GM23338 (cell line): Measurements from ENCODE around the gene MEGF11. TPM values are rescaled to one million over a fixed set of nuclear protein-coding genes. Genes with fewer than 3 reads are reported as not detected.

Experiments
- ATAC-seq: fragments of 200-7000 bp; cut with Tn5 transposase; 3 replicates; pipeline ENCODE4 v1.9.1; 2020
- DNase-seq: peaks from one replicate; pipeline ENCODE4 v3.0.0-alpha.2; 2015; ENCODE audit warnings: low spot score
- H2AFZ ChIP-seq: fragments of 200-600 bp; sonication (generic); 2 replicates; pipeline ENCODE4 v1.8.0; 2016; ENCODE audit warnings: antibody characterized with exemption, mild to moderate bottlenecking, moderate library complexity
- H3F3A ChIP-seq: fragments of 200-600 bp; sonication (generic); replicated peaks from 2 replicates; pipeline ENCODE4 v1.8.0; 2017; ENCODE audit warnings: antibody characterized with exemption, mixed run types, low read depth
- H3K27ac ChIP-seq: fragments of 200-600 bp; sonication (generic); 2 replicates; pipeline ENCODE4 v1.6.1; 2016; ENCODE audit warnings: low read depth
- H3K27me3 ChIP-seq: fragments of 200-600 bp; sonication (generic); 2 replicates; pipeline ENCODE4 v1.8.0; 2016; ENCODE audit warnings: mild to moderate bottlenecking, mixed run types, moderate library complexity; ENCODE audit not compliant: insufficient read depth
- H3K36me3 ChIP-seq: fragments of 200-600 bp; sonication (generic); 2 replicates; pipeline ENCODE4 v1.8.0; 2016; ENCODE audit warnings: mild to moderate bottlenecking; ENCODE audit not compliant: insufficient read depth
- H3K4me1 ChIP-seq: fragments of 200-600 bp; sonication (generic); 2 replicates; pipeline ENCODE4 v1.8.0; 2016; ENCODE audit warnings: mild to moderate bottlenecking, moderate library complexity; ENCODE audit not compliant: insufficient read depth
- H3K4me2 ChIP-seq: fragments of 200-600 bp; sonication (generic); 2 replicates; pipeline ENCODE4 v1.7.1; 2017; ENCODE audit warnings: mixed run types
- H3K4me3 ChIP-seq: fragments of 200-600 bp; sonication (generic); 2 replicates; pipeline ENCODE4 v1.6.1; 2016; ENCODE audit warnings: mixed run types
- H3K79me2 ChIP-seq: fragments of 200-600 bp; sonication (generic); replicated peaks from 2 replicates; pipeline ENCODE4 v1.8.0; 2017; ENCODE audit warnings: mild to moderate bottlenecking; ENCODE audit not compliant: insufficient read depth
- H3K9me2 ChIP-seq: fragments of 200-600 bp; sonication (generic); 2 replicates; pipeline ENCODE4 v1.8.0; 2017; ENCODE audit not compliant: insufficient read depth
- H4K20me1 ChIP-seq: fragments of 200-600 bp; sonication (generic); replicated peaks from 2 replicates; pipeline ENCODE4 v1.8.0; 2017; ENCODE audit warnings: mild to moderate bottlenecking; ENCODE audit not compliant: insufficient read depth
- H3K27ac Mint-ChIP-seq: 2 replicates; pipeline ENCODE4 v1.8.0; 2020; ENCODE audit warnings: inconsistent platforms, mild to moderate bottlenecking, moderate library complexity, mixed read lengths
- H3K27me3 Mint-ChIP-seq: 3 replicates; pipeline ENCODE4 v1.8.0; 2022; ENCODE audit warnings: low read depth, mild to moderate bottlenecking, moderate library complexity, mixed read lengths, inconsistent platforms; ENCODE audit not compliant: insufficient read depth, poor library complexity
- H3K36me3 Mint-ChIP-seq: 3 replicates; pipeline ENCODE4 v1.8.0; 2021; ENCODE audit warnings: low read depth, mild to moderate bottlenecking, inconsistent platforms, moderate library complexity, mixed read lengths
- H3K4me1 Mint-ChIP-seq: 3 replicates; pipeline ENCODE4 v1.8.0; 2020; ENCODE audit warnings: mild to moderate bottlenecking, inconsistent platforms, mixed read lengths
- H3K4me3 Mint-ChIP-seq: 3 replicates; pipeline ENCODE4 v1.8.0; 2021; ENCODE audit warnings: moderate library complexity, mild to moderate bottlenecking, inconsistent platforms, mixed read lengths
- H3K9me3 Mint-ChIP-seq: 3 replicates; pipeline ENCODE4 v1.8.0; 2020; ENCODE audit warnings: moderate library complexity, mild to moderate bottlenecking, inconsistent platforms, mixed read lengths
- CREB1 ChIP-seq: fragments of 250-450 bp; sonication (Bioruptor Pico); IDR thresholded peaks from 2 replicates; pipeline ENCODE4 v1.5.0; 2020; ENCODE audit warnings: low read depth, mild to moderate bottlenecking, moderate library complexity
- CTCF ChIP-seq, 2 experiments: fragments of 200-600 bp in 1 of 2; sonication (generic) in 1 of 2; conservative IDR thresholded peaks; 2 replicates each; pipeline versions ENCODE4 v1.5.1 to v1.6.1; 2016 to 2017; ENCODE audit warnings: antibody characterized with exemption in 2 of 2, low read depth in 2 of 2, mild to moderate bottlenecking in 2 of 2, moderate library complexity in 1 of 2
- ETS1 ChIP-seq: IDR thresholded peaks from 2 replicates; pipeline ENCODE4 v1.6.1; 2016; ENCODE audit warnings: antibody characterized with exemption
- EZH2 ChIP-seq: fragments of 200-600 bp; sonication (generic); IDR thresholded peaks from one replicate; pipeline ENCODE4 v1.8.0; 2017; ENCODE audit warnings: antibody characterized with exemption, mild to moderate bottlenecking, low read depth; ENCODE audit not compliant: unreplicated experiment
- EZH2phosphoT487 ChIP-seq: fragments of 200-600 bp; sonication (generic); IDR thresholded peaks from one replicate; pipeline ENCODE4 v1.8.1; 2018; ENCODE audit warnings: antibody characterized with exemption; ENCODE audit not compliant: unreplicated experiment
- JUNB ChIP-seq: IDR thresholded peaks from one replicate; pipeline ENCODE4 v1.6.1; 2016; ENCODE audit warnings: antibody characterized with exemption; ENCODE audit not compliant: unreplicated experiment
- NANOG ChIP-seq: IDR thresholded peaks from 2 replicates; pipeline ENCODE4 v1.6.1; 2016; ENCODE audit warnings: antibody characterized with exemption, borderline replicate concordance
- POLR2AphosphoS5 ChIP-seq: IDR thresholded peaks from 2 replicates; pipeline ENCODE4 v1.6.1; 2016; ENCODE audit warnings: antibody characterized with exemption, low read depth
- REST ChIP-seq: IDR thresholded peaks from one replicate; pipeline ENCODE4 v1.6.1; 2018; ENCODE audit warnings: antibody characterized with exemption; ENCODE audit not compliant: unreplicated experiment
- STAT1 ChIP-seq: IDR thresholded peaks from one replicate; pipeline ENCODE4 v1.6.1; 2016; ENCODE audit warnings: antibody characterized with exemption; ENCODE audit not compliant: unreplicated experiment
- ZNF114 ChIP-seq: fragments of 250-450 bp; sonication (Bioruptor Pico); IDR thresholded peaks from 2 replicates; pipeline ENCODE4 v1.5.0; 2020; ENCODE audit warnings: mild to moderate bottlenecking, moderate library complexity
- ZNF331 ChIP-seq: fragments of 250-450 bp; sonication (Bioruptor Pico); IDR thresholded peaks from 2 replicates; pipeline ENCODE4 v1.5.0; 2020; ENCODE audit warnings: low read depth, mild to moderate bottlenecking, moderate library complexity
- ZNF462 ChIP-seq: fragments of 250-450 bp; sonication (Bioruptor Pico); IDR thresholded peaks from 2 replicates; pipeline ENCODE4 v1.5.0; 2020; ENCODE audit warnings: mild to moderate bottlenecking, moderate library complexity
- polyA plus RNA-seq: library from polyadenylated mRNA; unstranded; fragments of >200 nt; fragmentation: Nextera tagmentation; extraction: Ambion mirVana; gene quantifications from 2 replicates; pipeline ENCODE4 v1.2.1, GENCODE V29; 2016
- total RNA-seq: library from RNA; depleted of rRNA; stranded (reverse); fragments of >200 nt; shearing (Covaris generic); gene quantifications from 2 replicates; pipeline ENCODE4 v1.2.3, GENCODE V29; 2014

MEGF11 gene
- total and polyA plus RNA-seq, 2 experiments from 2014 or later = 1.3 to 1.9 TPM

- no peak for TF ChIP-seq NANOG
Observed at GRCh38 chr15:66033143-66033542, 220.4 kb downstream of the MEGF11 start (continued).

- Mint-ChIP-seq H3K9me3 (peaks cover 33% of the 10 kb centered on the region), H3K36me3 (peaks cover 28% of the 10 kb centered on the region), H3K4me3 (no peak overlapping the region), H3K27ac (no peak overlapping the region), H3K27me3 (peaks cover 1% of the 10 kb centered on the region), H3K4me1 (peaks cover 33% of the 10 kb centered on the region)
- Histone ChIP-seq H3K4me1 (peaks cover 19% of the 10 kb centered on the region), H3K9me2 (no peaks in the 10 kb centered on the region), H3K27ac (no peak overlapping the region), H3K79me2 (no peaks in the 10 kb centered on the region), H3F3A (peaks cover under 1% of the 10 kb centered on the region; the same call in 1 of the 2 replicates), H2AFZ (no peak overlapping the region), H3K36me3 (peaks cover 3% of the 10 kb centered on the region; the same call in 1 of the 2 replicates), H4K20me1 (no peaks in the 10 kb centered on the region), H3K4me2 (no peak overlapping the region), H3K27me3 (no peaks in the 10 kb centered on the region), H3K4me3 (no peak overlapping the region)
- TF ChIP-seq ZNF114 (no peak), STAT1 (no peak), ZNF331 (no peak), JUNB (no peak), ZNF462 (no peak), NANOG (no peak), CTCF (conservative IDR thresholded peaks at IDR 0.05; ENCODE audit: low read depth in 2 of 2) (no peak), EZH2phosphoT487 (no peak), REST (no peak), POLR2AphosphoS5 (no peak), CREB1 (no peak), ETS1 (no peak), EZH2 (no peak)
- no peak for DNase-seq
- no peak for ATAC-seq
Observed at GRCh38 chr15:66032006-66032405, 221.5 kb downstream of the MEGF11 start.
